Activated T-cell treated with anti-CD3 and anti-CD28 coated beads, Interleukin-2, amount 50 U/mL, for 4 hours (primary cell): ENCODE results near the gene DLGAP4. TPM values are rescaled to one million over a fixed set of nuclear protein-coding genes. Genes with fewer than 3 reads are reported as not detected.

Experiments
- ATAC-seq, 2 donors: fragments of 200-7000 bp; cut with Tn5 transposase; one replicate each; pipeline ENCODE4 v1.10.0; 2021
- DNase-seq: peaks from one replicate; pipeline ENCODE4 v3.0.0-alpha.2; 2020
- H3K27me3 Mint-ChIP-seq: one replicate; pipeline ENCODE4 v1.8.0; 2021; ENCODE audit warnings: low read depth, mixed read lengths
- H3K36me3 Mint-ChIP-seq: one replicate; pipeline ENCODE4 v1.8.0; 2022; ENCODE audit warnings: mixed read lengths; ENCODE audit not compliant: insufficient read depth
- H3K4me1 Mint-ChIP-seq: one replicate; pipeline ENCODE4 v1.8.0; 2021; ENCODE audit warnings: low read depth, mixed read lengths
- H3K4me3 Mint-ChIP-seq: one replicate; pipeline ENCODE4 v1.8.0; 2021; ENCODE audit warnings: mild to moderate bottlenecking, moderate library complexity, mixed read lengths
- H3K9me3 Mint-ChIP-seq: one replicate; pipeline ENCODE4 v1.8.0; 2021; ENCODE audit warnings: mixed read lengths
- total RNA-seq, 3 donors: library from RNA; stranded (reverse); gene quantifications; one replicate each; pipeline ENCODE4 v1.2.1, GENCODE V29; 2021

Gene DLGAP4
- total RNA-seq, 3 donors from 2014 or later: 11.6 to 18.4 (median 12.3) TPM

GRCh38 chr20:36310215-36310981 lies 4.3 kb downstream of the DLGAP4 start:
- DNase-seq (no peak), ATAC-seq (no peak)
- Mint-ChIP-seq H3K4me3 (no peak overlapping the region), H3K27me3 (peaks cover 53% of the 10 kb centered on the region), H3K36me3 (no peaks in the 10 kb centered on the region), H3K9me3 (no peaks in the 10 kb centered on the region), H3K4me1 (peaks cover 4% of the 10 kb centered on the region)

GRCh38 chr20:36311141-36311853 lies 5.2 kb downstream of the DLGAP4 start:
- peaks cover 49% of the 10 kb centered on the region for H3K27me3 Mint-ChIP-seq
- ATAC-seq (no peak), DNase-seq (no peak)
- H3K36me3 Mint-ChIP-seq: no peaks in the 10 kb centered on the region
- no peaks in the 10 kb centered on the region for H3K9me3 Mint-ChIP-seq
- H3K4me1 Mint-ChIP-seq: peaks cover 2% of the 10 kb centered on the region
- no peak overlapping the region for H3K4me3 Mint-ChIP-seq

- H3K27me3 Mint-ChIP-seq: peaks cover 49% of the 10 kb centered on the region
- H3K9me3 Mint-ChIP-seq: no peaks in the 10 kb centered on the region
- H3K4me3 Mint-ChIP-seq: no peak overlapping the region
Measured at GRCh38 chr20:36311854-36312723, 6.0 kb downstream of the DLGAP4 start.

GRCh38 chr20:36312724-36313441 lies 6.7 kb downstream of the DLGAP4 start:
- Mint-ChIP-seq H3K4me3 (no peak overlapping the region), H3K36me3 (no peaks in the 10 kb centered on the region), H3K4me1 (no peaks in the 10 kb centered on the region), H3K9me3 (no peaks in the 10 kb centered on the region), H3K27me3 (peaks cover 42% of the 10 kb centered on the region)
- no peak for DNase-seq
- ATAC-seq: no peak

More at GRCh38 chr20:36311854-36312723, 6.0 kb downstream of the DLGAP4 start:
- H3K4me1 Mint-ChIP-seq: peaks cover 2% of the 10 kb centered on the region
- DNase-seq: no peak
- no peaks in the 10 kb centered on the region for H3K36me3 Mint-ChIP-seq
- no peak for ATAC-seq

GRCh38 chr20:36313476-36313875 lies 7.3 kb downstream of the DLGAP4 start:
- no peaks in the 10 kb centered on the region for H3K36me3 Mint-ChIP-seq
- no peak for ATAC-seq
- H3K4me1 Mint-ChIP-seq: no peaks in the 10 kb centered on the region

GRCh38 chr20:36313926-36314325 lies 7.8 kb downstream of the DLGAP4 start:
- no peaks in the 10 kb centered on the region for H3K9me3 Mint-ChIP-seq
- DNase-seq: no peak
- H3K36me3 Mint-ChIP-seq: no peaks in the 10 kb centered on the region
- peaks cover 32% of the 10 kb centered on the region for H3K27me3 Mint-ChIP-seq
- H3K4me1 Mint-ChIP-seq: no peaks in the 10 kb centered on the region
- no peak overlapping the region for H3K4me3 Mint-ChIP-seq
- ATAC-seq: no peak

More at GRCh38 chr20:36313476-36313875, 7.3 kb downstream of the DLGAP4 start:
- Mint-ChIP-seq H3K4me3 (no peak overlapping the region), H3K9me3 (no peaks in the 10 kb centered on the region), H3K27me3 (peaks cover 36% of the 10 kb centered on the region)
- no peak for DNase-seq

- DNase-seq (no peak), ATAC-seq (no peak)
- H3K9me3 Mint-ChIP-seq: no peaks in the 10 kb centered on the region
- H3K27me3 Mint-ChIP-seq: peaks cover 22% of the 10 kb centered on the region
- no peaks in the 10 kb centered on the region for H3K36me3 Mint-ChIP-seq
- H3K4me1 Mint-ChIP-seq: no peaks in the 10 kb centered on the region
- H3K4me3 Mint-ChIP-seq: no peak overlapping the region
Measured at GRCh38 chr20:36314734-36315544, 8.8 kb downstream of the DLGAP4 start.

GRCh38 chr20:36315545-36316351 lies 9.6 kb downstream of the DLGAP4 start:
- Mint-ChIP-seq H3K9me3 (no peaks in the 10 kb centered on the region), H3K4me3 (no peak overlapping the region), H3K4me1 (no peaks in the 10 kb centered on the region), H3K36me3 (no peaks in the 10 kb centered on the region), H3K27me3 (peaks cover 17% of the 10 kb centered on the region)
- ATAC-seq (no peak), DNase-seq (no peak)

GRCh38 chr20:36317675-36318074 lies 11.5 kb downstream of the DLGAP4 start:
- H3K9me3 Mint-ChIP-seq: no peaks in the 10 kb centered on the region
- DNase-seq (no peak), ATAC-seq (no peak)
- H3K4me3 Mint-ChIP-seq: no peak overlapping the region
- H3K4me1 Mint-ChIP-seq: no peaks in the 10 kb centered on the region
- peaks cover 10% of the 10 kb centered on the region for H3K27me3 Mint-ChIP-seq
- no peaks in the 10 kb centered on the region for H3K36me3 Mint-ChIP-seq

GRCh38 chr20:36318166-36318565 lies 12.0 kb downstream of the DLGAP4 start:
- peaks cover 9% of the 10 kb centered on the region for H3K27me3 Mint-ChIP-seq
- ATAC-seq: no peak

GRCh38 chr20:36319356-36320260 lies 13.5 kb downstream of the DLGAP4 start:
- peaks cover 7% of the 10 kb centered on the region for H3K27me3 Mint-ChIP-seq
- no peaks in the 10 kb centered on the region for H3K4me1 Mint-ChIP-seq
- no peak for ATAC-seq
- H3K9me3 Mint-ChIP-seq: peaks cover 4% of the 10 kb centered on the region
- no peak for DNase-seq
- no peak overlapping the region for H3K4me3 Mint-ChIP-seq
- no peaks in the 10 kb centered on the region for H3K36me3 Mint-ChIP-seq

More at GRCh38 chr20:36318166-36318565, 12.0 kb downstream of the DLGAP4 start:
- no peak for DNase-seq
- H3K4me1 Mint-ChIP-seq: no peaks in the 10 kb centered on the region
- H3K4me3 Mint-ChIP-seq: no peak overlapping the region
- no peaks in the 10 kb centered on the region for H3K36me3 Mint-ChIP-seq
- no peaks in the 10 kb centered on the region for H3K9me3 Mint-ChIP-seq
